H1 (cell line): ENCODE results near the gene KLKB1. TPM values are rescaled to one million over a fixed set of nuclear protein-coding genes. Genes with fewer than 3 reads are reported as not detected.

Source experiments
- KDM1A ChIP-seq: fragments of 200-600, 300-600 bp; sonication (generic); IDR thresholded peaks from 2 replicates; pipeline ENCODE4 v1.7.1; 2016; ENCODE audit warnings: mild to moderate bottlenecking, low read length, borderline replicate concordance
- POLR2AphosphoS5 ChIP-seq: IDR thresholded peaks from 2 replicates; pipeline ENCODE4 v1.6.1; 2011; ENCODE audit warnings: low read depth, low read length
- SP4 ChIP-seq: IDR thresholded peaks from 2 replicates; pipeline ENCODE4 v1.6.1; 2012; ENCODE audit warnings: low read length, inconsistent platforms
- SUZ12 ChIP-seq: fragments of 200-600 bp; sonication (generic); IDR thresholded peaks from 2 replicates; pipeline ENCODE4 v1.6.1; 2012; ENCODE audit warnings: mild to moderate bottlenecking, inconsistent platforms, low read length, moderate library complexity, mixed read lengths
- TAF1 ChIP-seq: IDR thresholded peaks from 2 replicates; pipeline ENCODE4 v1.6.1; 2011; ENCODE audit warnings: mild to moderate bottlenecking, low read depth, low read length
- TAF7 ChIP-seq: optimal IDR thresholded peaks from 2 replicates; pipeline ENCODE3; 2011; ENCODE audit warnings: low read depth, mild to moderate bottlenecking, inconsistent platforms, low read length, moderate library complexity, borderline replicate concordance
- polyA plus RNA-seq, 7 experiments: library from polyadenylated mRNA; depleted of rRNA in 3 of 7; stranded (reverse) in 5 of 7; unstranded in 2 of 7; fragments of >200 nt in 5 of 7; fragments of 200-250 nt in 2 of 7; gene quantifications; 1 replicate in 5 of 7; 2 replicates in 1 of 7; 4 replicates in 1 of 7; pipeline versions ENCODE4 v1.2.1 to v1.2.3, GENCODE V29; 2011 to 2013; ENCODE audit warnings: missing spikeins in 2 of 7, mixed read lengths in 2 of 7
- total RNA-seq: library from RNA; stranded (reverse); fragmentation: NEBNext Ultra II Directional; extraction: Animal tissue kit (Norgen Biotek cat#: 25700); gene quantifications from 2 replicates; pipeline ENCODE4 v1.2.1, GENCODE V29; 2021
- TF ChIP-seq, protein P1 (sequence below), 3 experiments: IDR thresholded peaks; 1 replicate in 2 of 3; 2 replicates in 1 of 3; pipeline versions ENCODE4 v1.5.1 to v1.6.1; 2011; ENCODE audit warnings: low read length in 3 of 3, mild to moderate bottlenecking in 3 of 3, inconsistent platforms in 2 of 3, low read depth in 1 of 3, moderate library complexity in 1 of 3; ENCODE audit not compliant: insufficient read depth in 1 of 3; ENCODE audit errors: control extremely low read depth in 1 of 3

Gene KLKB1
- total and polyA plus RNA-seq, 2 of the 8 experiments (the other 6 are each of a cell fraction or from before 2014, with no cell fraction given), result 12.0 to 20.9 TPM

DNA sequence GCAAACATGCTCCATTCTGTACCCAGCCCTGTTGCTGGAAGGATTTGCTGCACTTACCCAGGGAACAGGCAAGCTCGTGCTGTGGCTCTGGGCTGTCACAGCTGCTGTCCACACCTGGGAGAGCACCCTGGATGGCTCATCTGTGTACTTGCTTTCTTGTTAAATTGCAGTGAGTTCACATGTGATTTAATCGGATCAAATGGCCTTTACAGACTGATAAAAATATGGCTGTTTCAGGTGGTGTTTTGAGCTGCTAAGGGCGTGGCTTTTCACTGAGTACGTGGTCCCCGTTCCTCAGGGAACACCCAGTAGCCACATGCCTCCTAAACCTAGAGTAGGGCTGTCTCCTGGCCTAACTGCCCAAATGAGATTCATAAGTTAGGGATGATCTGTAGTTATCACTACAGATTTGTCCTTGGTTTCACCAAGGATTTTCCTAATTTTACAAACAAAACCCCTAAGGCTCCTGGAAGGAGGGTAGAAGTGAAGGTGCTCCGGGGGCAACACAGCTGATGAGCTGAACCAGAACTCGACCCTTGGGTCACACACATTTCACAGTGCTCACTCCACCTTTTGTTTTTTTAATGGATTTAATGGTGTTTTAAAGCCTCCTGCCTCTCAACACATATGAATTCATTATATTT is 13.7 kb downstream of the KLKB1 start (continued):
- TF ChIP-seq, protein P1, sequence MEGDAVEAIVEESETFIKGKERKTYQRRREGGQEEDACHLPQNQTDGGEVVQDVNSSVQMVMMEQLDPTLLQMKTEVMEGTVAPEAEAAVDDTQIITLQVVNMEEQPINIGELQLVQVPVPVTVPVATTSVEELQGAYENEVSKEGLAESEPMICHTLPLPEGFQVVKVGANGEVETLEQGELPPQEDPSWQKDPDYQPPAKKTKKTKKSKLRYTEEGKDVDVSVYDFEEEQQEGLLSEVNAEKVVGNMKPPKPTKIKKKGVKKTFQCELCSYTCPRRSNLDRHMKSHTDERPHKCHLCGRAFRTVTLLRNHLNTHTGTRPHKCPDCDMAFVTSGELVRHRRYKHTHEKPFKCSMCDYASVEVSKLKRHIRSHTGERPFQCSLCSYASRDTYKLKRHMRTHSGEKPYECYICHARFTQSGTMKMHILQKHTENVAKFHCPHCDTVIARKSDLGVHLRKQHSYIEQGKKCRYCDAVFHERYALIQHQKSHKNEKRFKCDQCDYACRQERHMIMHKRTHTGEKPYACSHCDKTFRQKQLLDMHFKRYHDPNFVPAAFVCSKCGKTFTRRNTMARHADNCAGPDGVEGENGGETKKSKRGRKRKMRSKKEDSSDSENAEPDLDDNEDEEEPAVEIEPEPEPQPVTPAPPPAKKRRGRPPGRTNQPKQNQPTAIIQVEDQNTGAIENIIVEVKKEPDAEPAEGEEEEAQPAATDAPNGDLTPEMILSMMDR (IDR thresholded peaks at IDR 0.05; ENCODE audit: control extremely low read depth in 1 of 3, insufficient read depth in 1 of 3, low read depth in 1 of 3, low read length in 3 of 3), result no peak
- TF ChIP-seq TAF1 (0 out of 2 replicates have a peak, but pooled peaks have one; percentile 35), SUZ12 (no peak), TAF7 (peak; percentile 60), POLR2AphosphoS5 (peak; percentile 99), SP4 (peak; percentile 86), KDM1A (no peak)
